SW 1271 (cell line): ENCODE data around the gene DHX40.
"Not testable (repeated sequence)": the region's sequence is repeated elsewhere in the genome, so short reads cannot be mapped to it uniquely, and the experiment has no call there.

Experiments
- DNase-seq, 2 experiments: peaks; one replicate each; lab custom pipeline; 2025; lab: John Stamatoyannopoulos, UW

The DHX40 gene

DNA sequence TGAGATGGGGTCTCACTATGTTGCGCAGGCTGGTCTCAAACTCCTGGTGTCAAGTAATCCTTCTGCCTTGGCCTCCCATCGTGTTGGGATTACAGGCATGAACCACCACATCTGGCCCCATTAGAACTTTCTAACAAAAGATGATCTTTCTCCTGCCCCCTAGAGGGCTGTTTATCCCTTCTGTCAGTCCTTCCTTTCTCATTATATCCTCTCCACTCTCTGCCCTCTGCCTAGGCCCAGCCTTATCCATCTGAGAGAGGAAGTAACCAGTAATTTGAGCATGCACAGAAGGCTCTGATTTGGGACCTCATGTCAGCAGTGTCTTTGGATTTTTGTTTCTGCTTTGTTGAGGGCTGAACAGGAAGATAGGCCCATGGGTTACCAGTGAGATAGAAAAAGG, 4.4 kb upstream of the DHX40 start:
- DNase-seq = peak in 1 of 2 experiments; percentile 49

DNA sequence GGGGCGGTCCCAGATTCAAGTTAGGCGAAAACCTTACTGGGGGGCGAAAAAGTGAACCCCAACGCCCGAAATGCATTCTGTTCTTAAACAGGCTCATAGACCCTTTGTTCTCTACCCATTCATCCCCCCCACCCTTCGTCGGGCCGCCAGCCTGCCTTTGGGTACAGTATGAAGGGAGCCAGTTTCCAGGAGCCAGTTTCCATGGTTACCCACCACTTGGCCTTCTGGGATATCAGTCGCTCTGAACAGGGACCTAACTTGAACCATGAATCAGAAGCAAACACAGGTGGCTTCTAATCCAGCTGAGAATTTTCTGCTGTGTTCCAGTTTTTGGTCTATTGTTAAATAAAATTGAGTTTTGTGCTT, 532 bp downstream of the DHX40 start:
- DNase-seq = peak; percentile 55 to 81

DNA sequence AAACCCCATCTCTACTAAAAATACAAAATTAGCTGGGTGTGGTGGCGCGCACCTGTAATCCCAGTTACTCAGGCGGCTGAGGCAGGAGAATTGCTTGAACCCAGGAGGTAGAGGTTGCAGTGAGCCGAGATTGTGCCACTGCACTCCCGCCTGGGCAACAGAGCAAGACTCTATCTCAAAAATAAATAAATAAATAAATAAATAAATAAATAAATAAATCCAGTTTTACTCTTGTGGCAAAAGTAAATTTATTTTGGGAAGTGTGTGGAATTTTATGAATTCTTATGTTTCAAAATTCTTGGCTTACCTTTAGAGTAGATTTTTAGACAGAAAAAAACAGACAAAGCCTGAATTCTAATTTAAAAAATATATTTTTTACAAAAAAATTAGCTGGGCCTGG, 3.7 kb downstream of the DHX40 start:
- not testable (repeated sequence) for DNase-seq

DNA sequence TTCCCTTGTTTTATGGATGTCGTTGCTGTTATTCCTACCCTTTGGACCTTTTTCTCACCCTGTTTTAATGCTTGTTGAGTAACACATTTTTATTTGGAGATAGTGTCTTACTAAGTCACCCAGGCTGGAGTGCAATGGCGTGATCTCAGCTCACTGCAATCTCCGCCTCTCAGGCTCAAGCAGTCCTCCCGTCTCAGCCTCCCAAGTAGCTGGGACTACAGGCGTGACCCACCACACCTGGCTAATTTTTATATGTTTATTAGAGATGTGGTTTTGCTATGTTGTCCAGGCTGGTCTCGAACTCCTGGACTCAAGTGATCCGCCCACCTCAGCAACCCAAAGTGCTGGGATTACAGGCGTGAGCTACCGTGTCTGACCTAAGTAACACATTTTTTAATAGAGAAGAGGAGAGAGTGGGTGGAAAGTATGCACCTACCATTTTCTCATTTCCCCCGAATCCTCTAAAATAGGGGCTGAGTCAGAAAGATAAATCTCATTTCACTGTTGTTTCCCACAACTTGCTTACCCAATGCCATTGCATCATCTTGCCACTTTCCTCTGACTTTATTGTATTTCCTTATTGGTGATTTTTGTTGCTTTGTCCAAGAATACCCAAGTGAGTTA, 7.0 kb downstream of the DHX40 start:
- no peak for DNase-seq

DNA sequence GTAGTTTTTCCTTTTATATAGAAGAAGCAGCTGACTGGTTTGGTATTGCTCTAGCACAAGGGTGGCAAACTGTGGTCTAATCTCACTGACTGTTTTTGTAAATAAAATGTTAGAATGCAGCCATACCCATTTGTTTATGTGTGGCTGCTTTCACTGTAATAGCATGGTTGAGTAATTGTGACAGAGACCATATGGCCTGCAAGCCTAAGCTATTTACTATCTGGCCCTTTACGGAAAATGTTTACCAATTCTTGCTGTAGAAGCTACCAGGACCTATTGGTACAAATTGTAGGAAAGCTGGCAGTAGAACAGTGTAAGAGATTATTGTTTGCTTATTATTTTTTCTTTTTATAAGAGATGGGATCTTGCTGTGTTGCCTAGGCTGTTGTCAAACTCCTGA, 18.8 kb downstream of the DHX40 start:
- not testable (repeated sequence) for DNase-seq

DNA sequence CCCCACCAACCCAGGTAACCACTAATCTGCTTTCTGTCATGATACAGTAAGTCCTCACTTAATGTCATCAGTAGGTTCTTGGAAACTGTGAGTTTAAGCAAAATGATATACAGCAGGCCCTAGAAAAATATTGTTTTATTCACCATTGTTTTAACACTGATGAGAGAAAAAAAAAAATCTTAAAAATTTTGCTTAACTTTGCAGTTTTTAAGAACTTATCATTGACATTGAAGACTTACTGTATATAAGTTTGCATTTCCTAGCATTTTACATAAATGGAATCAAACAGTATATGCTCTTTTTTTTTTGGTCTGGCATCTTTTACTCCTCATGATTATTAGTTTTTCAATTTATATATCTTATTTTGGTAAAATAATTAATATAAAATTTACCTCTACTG, 34.8 kb downstream of the DHX40 start:
- no peak for DNase-seq

DNA sequence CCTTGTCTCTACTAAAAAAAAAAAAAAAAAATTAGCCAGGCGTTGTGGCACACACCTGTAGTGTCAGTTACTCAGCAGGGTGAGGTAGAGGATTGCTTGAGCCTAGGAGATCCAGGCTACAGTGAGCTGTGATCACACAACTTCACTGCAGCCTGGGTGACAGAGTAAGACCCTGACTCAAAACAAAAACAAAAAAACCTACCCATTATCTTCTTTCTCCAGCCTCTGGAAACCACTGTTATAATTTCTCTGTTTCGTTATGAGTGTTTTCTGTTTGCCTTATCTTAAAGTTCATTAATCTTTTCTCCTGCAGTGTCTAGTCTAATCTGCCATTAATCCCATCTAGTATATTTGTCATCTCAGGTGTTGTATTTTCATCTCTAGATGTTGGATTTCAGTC, 35.7 kb downstream of the DHX40 start:
- DNase-seq = no peak

DNA sequence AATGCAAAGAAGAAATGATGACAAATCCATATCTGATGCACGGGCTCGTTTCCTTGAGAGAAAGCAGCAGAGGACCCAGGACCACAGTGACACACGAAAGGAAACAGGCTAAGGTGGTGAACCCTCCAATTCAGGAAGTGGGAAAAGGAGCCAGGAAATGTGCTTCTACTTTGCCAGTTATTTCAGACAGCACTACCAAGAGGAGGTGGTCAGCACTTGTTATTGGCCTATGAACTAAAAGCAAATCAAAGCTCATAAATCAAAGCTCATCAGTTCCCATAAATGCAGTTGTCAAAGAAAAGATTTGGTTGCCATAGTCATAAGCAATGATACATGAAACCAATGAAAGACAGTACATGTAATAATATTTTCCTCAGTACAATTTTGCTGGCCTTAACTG, 41.7 kb downstream of the DHX40 start:
- no peak for DNase-seq

DNA sequence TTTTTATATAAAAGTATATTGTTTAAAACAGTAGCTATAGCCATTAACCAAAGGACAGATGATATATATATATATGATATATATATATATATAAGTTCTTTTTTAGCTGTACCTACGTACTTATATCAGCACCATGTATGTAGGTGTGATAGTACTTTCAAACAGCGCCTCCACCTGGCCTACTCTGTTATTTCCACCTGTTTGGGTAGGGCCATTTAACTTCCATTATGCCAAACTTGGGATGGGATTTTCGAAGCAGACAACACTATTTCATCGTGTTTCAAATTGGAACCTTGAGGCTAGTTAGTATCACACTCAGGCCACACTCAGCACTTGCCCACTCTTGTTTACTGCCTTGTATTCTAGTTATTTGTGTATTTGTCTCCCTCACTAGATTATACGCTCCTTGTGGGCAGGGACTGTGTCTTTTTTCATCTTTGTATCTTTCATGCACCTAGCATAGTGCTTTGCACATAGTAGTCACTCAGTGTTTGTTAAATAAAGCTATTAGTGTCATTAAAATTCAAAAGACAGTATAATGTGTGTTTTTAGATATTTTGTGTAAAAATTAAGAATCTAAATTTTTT, 42.5 kb downstream of the DHX40 start:
- DNase-seq = no peak

DNA sequence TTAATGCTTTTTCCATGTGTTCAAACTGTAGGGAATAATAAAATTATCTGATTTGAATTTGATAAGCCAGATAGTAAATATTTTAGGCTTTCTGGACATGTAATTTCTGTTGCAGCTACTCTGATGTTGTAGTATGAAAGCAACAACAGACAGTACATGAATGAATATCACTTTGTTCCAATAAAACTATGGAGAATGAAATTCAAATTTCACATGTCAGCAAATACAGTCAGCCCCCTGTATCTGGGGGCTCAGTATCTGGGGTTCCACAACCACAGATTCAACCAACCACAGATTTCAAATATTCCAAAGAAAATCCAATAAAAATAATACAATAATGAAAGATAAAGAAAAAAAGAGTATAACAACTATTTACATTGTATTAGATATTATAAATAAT, 46.1 kb downstream of the DHX40 start:
- DNase-seq = no peak

DNA sequence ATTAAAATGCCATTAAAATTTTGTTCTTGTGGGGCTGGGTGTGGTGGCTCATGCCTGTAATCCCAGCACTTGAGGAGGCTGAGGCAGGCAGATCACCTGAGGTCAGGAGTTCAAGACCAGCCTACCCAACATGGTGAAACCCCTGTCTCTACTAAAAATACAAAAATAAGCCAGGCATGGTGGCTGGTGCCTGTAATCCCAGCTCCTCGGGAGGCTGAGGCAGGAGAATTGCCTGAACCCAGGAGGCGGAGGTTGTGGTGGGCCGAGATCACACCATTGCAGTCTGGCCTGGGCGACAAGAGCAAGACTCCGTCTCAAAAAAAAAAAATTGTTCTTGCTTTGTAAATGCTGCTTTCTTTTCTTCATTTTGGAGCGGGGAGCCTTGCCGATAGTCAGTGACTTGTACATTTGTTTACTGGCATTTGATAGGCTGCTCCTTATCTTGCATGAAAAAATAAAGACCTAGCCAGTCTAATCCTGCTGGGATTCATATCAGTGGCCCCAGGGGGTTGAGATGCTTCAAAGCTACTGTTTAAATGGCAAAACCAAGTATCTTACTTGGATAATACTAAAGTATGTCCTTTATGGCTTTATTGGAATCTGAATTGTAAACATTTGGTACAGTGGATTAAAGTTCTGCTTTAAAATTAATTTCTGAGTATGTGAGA, 51.0 kb downstream of the DHX40 start:
- no peak for DNase-seq

DNA sequence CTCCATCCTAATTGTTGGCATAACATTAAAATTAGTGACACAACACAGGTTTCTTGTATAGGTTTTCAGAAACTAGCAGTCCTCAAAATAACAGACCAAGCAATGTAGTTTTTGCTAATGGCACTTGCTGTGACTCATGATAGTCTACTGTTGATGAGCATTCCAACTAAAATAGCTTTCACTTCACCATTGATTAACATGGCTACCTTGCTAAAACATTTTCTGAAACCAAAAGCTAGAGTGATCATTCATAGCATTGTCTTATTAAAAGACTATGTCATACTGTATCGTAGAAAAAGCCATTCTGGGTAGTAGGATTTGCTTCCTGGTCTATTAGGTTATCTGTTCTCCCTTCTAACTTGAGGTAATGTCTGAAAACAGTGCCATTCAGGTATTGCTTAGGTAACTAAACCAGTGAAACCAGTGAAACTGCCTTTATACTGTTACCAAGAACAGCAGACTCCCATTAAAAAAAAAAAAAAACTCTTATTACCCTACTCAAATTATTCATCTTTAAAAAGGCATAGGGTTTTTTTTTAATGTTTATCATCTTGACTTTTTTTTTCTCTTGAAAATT, 51.8 kb downstream of the DHX40 start:
- no peak for DNase-seq

DNA sequence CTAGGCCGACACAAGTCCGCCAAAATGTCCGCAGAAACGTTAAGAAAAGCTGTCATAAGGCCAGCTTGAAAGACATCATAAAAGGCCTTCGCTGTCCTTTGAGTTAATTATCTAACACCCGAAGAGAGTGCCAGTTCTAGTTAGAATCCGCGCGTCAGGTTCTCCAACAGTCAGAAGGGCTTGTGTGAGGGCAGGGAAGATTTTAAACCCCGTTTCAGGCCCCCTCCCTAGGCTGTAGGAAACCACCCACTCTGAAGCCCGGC, 53.6 kb downstream of the DHX40 start:
- DNase-seq = no peak

DNA sequence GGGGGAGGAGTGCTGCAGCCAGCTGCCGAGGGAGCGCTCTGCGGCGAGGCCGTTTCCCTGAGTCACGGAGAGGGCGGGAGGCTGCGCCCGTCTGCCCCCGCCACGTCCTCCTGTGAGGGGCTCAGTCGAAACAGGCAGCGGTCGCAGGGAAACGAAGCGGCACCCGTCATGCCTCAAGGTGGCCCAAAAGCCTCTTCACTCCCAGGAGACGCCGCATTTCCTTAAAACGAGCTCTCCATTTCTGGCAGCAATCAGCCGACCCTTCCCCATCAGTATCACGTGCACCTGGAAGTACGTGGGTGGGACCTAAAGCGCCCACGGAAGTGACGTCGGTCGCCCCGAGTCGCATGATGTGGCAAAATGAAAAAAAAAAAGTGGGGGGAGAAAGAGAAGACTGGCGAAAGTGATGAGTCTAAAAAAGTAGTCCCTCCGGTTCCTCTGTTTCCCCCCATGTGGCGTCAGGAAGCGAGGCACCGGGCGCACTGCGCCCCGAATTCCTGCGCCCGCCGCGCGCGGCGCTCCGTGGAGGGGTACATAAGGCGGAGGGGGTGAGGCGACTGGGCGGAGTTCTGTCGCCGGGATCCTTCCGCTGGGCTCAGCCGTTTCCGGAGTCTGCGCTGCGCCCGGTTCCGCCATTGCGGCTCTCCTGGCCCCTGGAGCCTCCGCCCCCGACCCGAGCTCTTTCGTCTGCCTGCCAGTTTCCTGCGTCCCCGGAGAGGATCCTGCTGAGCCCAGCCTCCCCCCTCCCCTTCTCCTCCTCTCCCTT, 54.1 kb downstream of the DHX40 start, which contains the start of gene CLTC:
CLTC (plus strand) TSS at position 598 of the 766 bp plus-strand sequence. CDS start 237 bp downstream, outside the sequence.
- DNase-seq = peak; percentile 92 to 95

DNA sequence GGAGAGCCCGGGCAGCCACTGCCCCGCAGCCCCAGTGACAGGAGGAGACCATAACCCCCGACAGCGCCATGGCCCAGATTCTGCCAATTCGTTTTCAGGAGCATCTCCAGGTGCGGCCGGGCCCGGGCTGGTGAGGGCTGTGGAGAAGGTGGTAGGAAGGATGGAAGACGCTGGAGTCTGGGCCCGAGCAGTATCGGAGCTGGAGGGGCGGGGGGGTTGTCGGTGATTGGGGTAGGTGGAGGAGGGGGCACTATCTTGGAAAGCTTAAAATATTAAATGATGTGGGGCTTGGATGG, 54.6 kb downstream of the DHX40 start:
- no peak for DNase-seq

DNA sequence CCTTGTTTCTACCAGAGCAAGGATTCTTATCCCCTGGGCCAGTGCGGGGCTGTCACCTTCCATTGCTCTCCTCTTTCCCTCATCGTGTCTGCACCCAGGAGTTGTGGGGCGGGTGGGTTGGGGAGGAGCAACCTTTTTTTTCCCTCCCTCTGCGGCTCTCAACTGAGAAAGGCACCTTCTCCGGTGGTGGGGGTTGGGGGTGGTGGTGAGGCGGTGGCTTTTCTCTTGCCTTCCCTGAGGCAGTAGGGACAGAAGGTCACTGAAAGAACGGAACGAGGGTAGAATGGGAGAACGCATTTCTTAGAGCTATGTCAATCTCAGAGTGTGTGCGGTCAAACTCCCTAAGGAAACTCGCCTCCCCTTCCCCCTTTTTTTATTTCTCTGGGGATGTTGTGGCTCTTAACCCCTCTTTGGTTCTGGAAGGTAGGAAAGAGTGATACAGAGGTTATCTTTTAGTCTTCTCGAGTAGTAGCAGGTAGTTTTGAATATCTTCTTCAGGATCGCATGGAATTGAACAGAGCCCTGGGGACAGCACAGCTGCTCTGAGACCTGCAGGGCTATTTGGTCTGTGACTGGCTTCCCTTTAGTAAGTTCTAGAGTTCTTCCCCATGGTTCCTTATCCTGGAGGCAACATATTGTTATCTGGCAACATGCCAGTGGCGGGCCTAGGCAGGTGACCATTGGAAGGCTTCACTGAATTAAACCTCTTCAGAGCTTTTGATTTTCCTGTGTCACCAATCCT, 55.3 kb downstream of the DHX40 start:
- peak in 1 of 2 experiments; percentile 57 for DNase-seq

DNA sequence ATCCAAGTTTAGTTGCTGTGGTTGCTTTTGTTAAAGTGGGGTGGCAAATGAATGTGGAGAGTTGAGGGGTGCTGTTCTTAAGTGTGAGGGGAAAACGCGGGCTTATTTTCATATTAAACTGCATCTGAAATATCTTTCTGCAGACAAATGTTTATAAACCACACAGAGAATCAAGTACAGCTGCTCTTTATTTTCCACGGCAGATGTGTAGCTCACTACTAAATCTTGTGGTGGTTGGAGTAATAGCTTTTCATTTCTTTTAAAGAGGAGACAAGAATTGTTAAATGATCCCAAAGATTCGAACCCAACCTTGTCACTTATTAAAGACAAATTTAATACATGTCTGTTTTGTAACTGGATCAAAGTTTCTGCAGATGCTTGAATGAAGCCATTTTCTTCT, 56.4 kb downstream of the DHX40 start:
- DNase-seq = no peak

DNA sequence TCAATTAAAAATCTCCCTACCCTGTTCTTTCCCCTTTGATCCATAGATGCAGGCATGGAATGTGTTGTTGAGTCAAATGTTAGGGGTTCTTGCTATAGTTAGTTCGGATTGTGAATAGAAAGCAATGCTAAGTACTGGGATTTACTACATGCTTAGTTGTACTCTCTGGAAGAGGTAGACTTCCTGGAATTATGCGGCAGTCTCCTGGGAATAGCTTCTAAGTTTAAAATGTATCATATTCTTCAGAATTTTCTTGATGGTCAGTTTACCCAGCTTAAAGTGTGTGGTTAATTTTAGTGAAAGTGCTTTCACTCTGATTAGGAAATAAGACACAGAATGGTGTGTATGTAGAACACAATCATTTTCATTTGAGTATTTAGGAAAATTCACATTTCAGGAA, 57.7 kb downstream of the DHX40 start:
- no peak for DNase-seq

DNA sequence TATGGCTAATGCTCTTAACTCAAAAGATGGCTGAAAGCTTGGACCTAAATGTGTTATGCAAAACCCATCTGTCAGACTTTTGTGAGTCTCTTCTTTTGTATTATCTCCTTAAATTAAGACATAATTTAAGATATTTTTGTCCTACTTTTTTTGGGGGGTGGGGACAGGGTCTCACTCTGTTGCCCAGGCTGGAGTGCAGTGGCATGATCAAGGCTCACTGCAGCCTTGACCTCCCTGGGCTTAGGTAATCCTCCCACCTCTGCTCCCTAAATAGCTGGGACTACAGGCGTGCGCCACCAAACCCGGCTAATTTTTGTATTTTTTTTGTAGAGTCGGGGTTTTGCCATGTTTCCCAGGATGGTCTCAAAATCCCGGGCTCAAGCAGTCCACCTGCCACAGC, 61.3 kb downstream of the DHX40 start:
- DNase-seq = no peak

DNA sequence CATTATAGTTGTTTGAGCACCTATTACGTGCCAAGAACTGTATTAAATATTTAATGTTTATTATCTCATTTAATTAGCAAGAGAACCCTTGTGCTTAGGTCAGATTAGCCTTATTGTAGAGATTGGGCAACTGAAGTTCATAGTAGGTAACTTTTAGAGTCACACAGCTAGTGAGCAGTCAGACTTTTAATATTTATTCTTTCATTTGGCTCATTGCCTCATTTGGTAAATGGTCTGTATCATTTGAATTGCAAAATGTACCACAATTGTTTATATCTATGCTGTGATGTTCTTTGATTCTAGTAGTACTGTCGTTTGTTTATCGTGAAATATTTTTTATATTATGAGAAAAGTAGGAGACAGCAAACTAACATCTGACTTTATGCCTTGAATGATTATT, 61.9 kb downstream of the DHX40 start:
- DNase-seq = no peak

DNA sequence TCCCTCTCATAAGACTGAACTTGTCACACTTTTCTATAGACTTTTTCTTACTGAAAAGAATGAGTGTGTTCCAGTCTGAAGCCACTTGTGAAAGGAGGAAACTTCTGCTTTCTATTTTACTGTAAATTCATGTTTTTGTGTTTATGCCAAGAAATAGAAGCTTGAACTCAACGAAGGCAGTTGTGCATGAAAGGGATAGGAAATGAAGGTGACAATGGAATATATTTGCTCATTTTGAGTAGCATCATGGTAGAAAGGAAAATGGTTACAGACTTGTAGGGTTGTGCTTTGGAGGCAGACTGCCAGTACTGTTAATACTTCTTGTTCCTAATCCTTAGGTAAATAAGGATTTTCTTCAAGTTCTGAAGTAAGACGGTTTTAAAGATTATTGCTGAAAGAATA, 62.4 kb downstream of the DHX40 start:
- no peak for DNase-seq

DNA sequence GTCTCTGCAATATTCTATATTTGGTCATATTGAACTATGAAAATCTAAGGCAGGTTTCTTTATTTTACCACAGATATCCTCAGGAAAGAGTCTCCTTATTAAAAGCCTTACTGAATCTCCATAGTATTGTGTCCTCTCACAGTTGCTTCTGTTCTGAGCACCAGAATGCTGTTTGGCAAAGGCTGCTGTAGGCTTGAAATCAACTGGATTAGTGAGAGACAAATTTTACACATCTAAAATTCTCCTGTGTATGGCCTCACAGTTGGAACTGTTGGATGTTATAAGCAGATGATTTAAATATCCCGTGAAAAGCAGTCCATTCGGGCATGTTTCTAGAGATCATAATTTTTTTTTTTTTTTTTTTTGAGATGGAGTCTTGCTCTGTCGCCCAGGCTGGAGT, 63.8 kb downstream of the DHX40 start:
- DNase-seq = no peak
